ENCODE measurements around the gene ELFN1.

GRCh38 chr7:1642291-1642731 lies 27.8 kb upstream of the ELFN1 start:
- TF ChIP-seq GATA3 (IDR thresholded peaks at IDR 0.05; ENCODE audit: low read depth, low read length) (no peak), GATA2 (IDR thresholded peaks at IDR 0.05; ENCODE audit: low read depth, low read length) (no peak)

Measured in SH-SY5Y (cell line).